Stomach (tissue), 9 donors: ENCODE measurements around the gene PRR22. TPM values are rescaled to one million over a fixed set of nuclear protein-coding genes. Genes with fewer than 3 reads are reported as not detected.

Experiments used
- DNase-seq, 2 donors: peaks; one replicate each; pipeline versions ENCODE4 v3.0.0 to v3.0.0-alpha.2; 2013 to 2019
- H3K27ac ChIP-seq, 5 donors: fragments of 200-600 bp in 4 of 5; sonication (generic) in 4 of 5; one replicate each; pipeline ENCODE4 v1.5.1; 2013 to 2019; ENCODE audit warnings: mild to moderate bottlenecking in 1 of 5, moderate library complexity in 1 of 5
- H3K27me3 ChIP-seq, 3 donors: fragments of 200-600 bp; sonication (generic); one replicate each; pipeline ENCODE4 v1.5.1; 2017 to 2019; ENCODE audit warnings: mixed run types in 1 of 3
- H3K36me3 ChIP-seq, 4 donors: fragments of 200-600 bp; sonication (generic); 1 replicate in 3 of 4; 2 replicates in 1 of 4; pipeline ENCODE4 v1.5.1; 2016 to 2019
- H3K4me1 ChIP-seq, 4 donors: fragments of 200-600 bp; sonication (generic); one replicate each; pipeline ENCODE4 v1.5.1; 2016 to 2019
- H3K4me3 ChIP-seq, 4 donors: fragments of 200-600 bp; sonication (generic) in 3 of 4; one replicate each; pipeline ENCODE4 v1.5.1; 2016 to 2019; ENCODE audit warnings: mild to moderate bottlenecking in 1 of 4
- H3K9me3 ChIP-seq, 4 donors: fragments of 200-600 bp; sonication (generic); one replicate each; pipeline ENCODE4 v1.5.1; 2016 to 2019
- EP300 ChIP-seq: sonication (generic); formaldehyde crosslinking; IDR thresholded peaks from one replicate; pipeline ENCODE4 v1.6.1; 2017; ENCODE audit warnings: antibody characterized with exemption
- POLR2A ChIP-seq, 4 donors: fragments of 450-650 bp; IDR thresholded peaks; one replicate each; pipeline ENCODE4 v1.6.1; 2016; ENCODE audit warnings: antibody characterized with exemption in 4 of 4, control low read depth in 2 of 4, mild to moderate bottlenecking in 1 of 4, moderate library complexity in 1 of 4
- POLR2AphosphoS5 ChIP-seq, 3 donors: sonication (generic); formaldehyde crosslinking; IDR thresholded peaks; one replicate each; pipeline ENCODE4 v1.6.1; 2016; ENCODE audit warnings: antibody characterized with exemption in 3 of 3
- WGBS, 5 donors: extraction: QIAGEN DNeasy Blood & Tissue Kit in 3 of 5; methylation state at CpG; one replicate each; pipeline versions ENCODE4 v1.1.5 to v1.1.7; 2013 to 2018; 5-methylcytosine and 5-hydroxymethylcytosine counted together
- intact Hi-C: fragments of 100-400 bp; cut with DNase I; formaldehyde crosslinking; loops from one replicate; pipeline ENCODE4 v1.15.1; 2023; ENCODE audit warnings: low total_unique reads
- polyA plus RNA-seq, 3 donors: library from polyadenylated mRNA; stranded (reverse); fragments of 200-250 nt; gene quantifications; one replicate each; pipeline ENCODE4 v1.2.3, GENCODE V29; 2013
- total RNA-seq, 5 donors: library from RNA; depleted of rRNA; stranded (reverse); fragments of >200 nt; gene quantifications; one replicate each; pipeline versions ENCODE4 v1.1.0 to v1.2.3, GENCODE V29; 2014 to 2016
- TF ChIP-seq, protein P1 (sequence below), 7 experiments: fragments of 450-650 bp in 4 of 7; fragments of 200-600 bp in 3 of 7; sonication (generic) in 3 of 7; IDR thresholded peaks; one replicate each; pipeline ENCODE4 v1.5.1; 2016 to 2019; ENCODE audit warnings: antibody characterized with exemption in 7 of 7, control low read depth in 2 of 7, mild to moderate bottlenecking in 1 of 7
- donor health status: healthy with polysubstance abuse.
- donor health status: Bipolar disorder and iron deficiency.
- donor health status: healthy.

The PRR22 gene
- total and polyA plus RNA-seq, 8 donors, result 0.73 to 12.1 (median 6.4) TPM; not detected in 1

GRCh38 chr19:5806905-5807304 lies 22.4 kb upstream of the PRR22 start:
- DNase-seq, result no peak
- H3K27me3 ChIP-seq, result peaks cover 0 to 38% (median 17%) of the 10 kb centered on the region in 3 donors
- WGBS, 5 donors, result 93 to 96% (median 94%) methylated on average over 5 of the region's 5 CpGs
- H3K4me3 ChIP-seq, result no peak overlapping the region
- peaks cover 0 to 4% (median 0%) of the 10 kb centered on the region in 4 donors for H3K36me3 ChIP-seq
- peak overlapping the region in 2 of 5 donors; percentile 69 to 88 for H3K27ac ChIP-seq
- intact Hi-C loops, result loop anchor here (10.0 kb wide), 1 partner anchor 88 kb away; no protein-coding TSS in a partner anchor
- H3K4me1 ChIP-seq, result peaks cover 16 to 40% (median 37%) of the 10 kb centered on the region in 4 donors
- no peak for TF ChIP-seq POLR2AphosphoS5 (IDR thresholded peaks at IDR 0.05)
- no peak for TF ChIP-seq POLR2A (IDR thresholded peaks at IDR 0.05)
- TF ChIP-seq, protein P1, sequence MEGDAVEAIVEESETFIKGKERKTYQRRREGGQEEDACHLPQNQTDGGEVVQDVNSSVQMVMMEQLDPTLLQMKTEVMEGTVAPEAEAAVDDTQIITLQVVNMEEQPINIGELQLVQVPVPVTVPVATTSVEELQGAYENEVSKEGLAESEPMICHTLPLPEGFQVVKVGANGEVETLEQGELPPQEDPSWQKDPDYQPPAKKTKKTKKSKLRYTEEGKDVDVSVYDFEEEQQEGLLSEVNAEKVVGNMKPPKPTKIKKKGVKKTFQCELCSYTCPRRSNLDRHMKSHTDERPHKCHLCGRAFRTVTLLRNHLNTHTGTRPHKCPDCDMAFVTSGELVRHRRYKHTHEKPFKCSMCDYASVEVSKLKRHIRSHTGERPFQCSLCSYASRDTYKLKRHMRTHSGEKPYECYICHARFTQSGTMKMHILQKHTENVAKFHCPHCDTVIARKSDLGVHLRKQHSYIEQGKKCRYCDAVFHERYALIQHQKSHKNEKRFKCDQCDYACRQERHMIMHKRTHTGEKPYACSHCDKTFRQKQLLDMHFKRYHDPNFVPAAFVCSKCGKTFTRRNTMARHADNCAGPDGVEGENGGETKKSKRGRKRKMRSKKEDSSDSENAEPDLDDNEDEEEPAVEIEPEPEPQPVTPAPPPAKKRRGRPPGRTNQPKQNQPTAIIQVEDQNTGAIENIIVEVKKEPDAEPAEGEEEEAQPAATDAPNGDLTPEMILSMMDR (IDR thresholded peaks at IDR 0.05), result no peak
- TF ChIP-seq EP300, result no peak
- no peaks in the 10 kb centered on the region for H3K9me3 ChIP-seq

- Histone ChIP-seq H3K9me3 (no peaks in the 10 kb centered on the region), H3K27ac (peak overlapping the region in 3 of 5 donors; percentile 69 to 88 (median 77)), H3K4me3 (peak overlapping the region; percentile 44 to 63 (median 58)), H3K36me3 (peaks cover 0 to 4% (median 0%) of the 10 kb centered on the region in 4 donors), H3K27me3 (peaks cover 0 to 46% (median 20%) of the 10 kb centered on the region in 3 donors), H3K4me1 (peaks cover 21 to 47% (median 45%) of the 10 kb centered on the region in 4 donors)
- intact Hi-C loops, result loop anchor here (10.0 kb wide), 1 partner anchor 89 kb away; no protein-coding TSS in a partner anchor
- no peak for DNase-seq
- TF ChIP-seq POLR2A (IDR thresholded peaks at IDR 0.05), result no peak
- TF ChIP-seq POLR2AphosphoS5 (IDR thresholded peaks at IDR 0.05), result no peak
- TF ChIP-seq EP300, result no peak
- TF ChIP-seq, protein P1 (IDR thresholded peaks at IDR 0.05), result no peak
- WGBS, 5 donors, result 34 to 40% (median 36%) methylated on average over 6 of the region's 6 CpGs
These were observed 21.6 kb upstream of the PRR22 start for GRCh38 chr19:5806133-5806489.

- Histone ChIP-seq H3K4me3 (peak overlapping the region; percentile 44 to 63 (median 58)), H3K27ac (peak overlapping the region; percentile 69 to 88 (median 77)), H3K27me3 (peaks cover 0 to 51% (median 20%) of the 10 kb centered on the region in 3 donors), H3K36me3 (peaks cover 0 to 4% (median 0%) of the 10 kb centered on the region in 4 donors), H3K9me3 (no peaks in the 10 kb centered on the region), H3K4me1 (peaks cover 26 to 53% (median 50%) of the 10 kb centered on the region in 4 donors)
- DNase-seq, result peak; percentile 88 to 92
- intact Hi-C loops, result loop anchor here (10.0 kb wide), 1 partner anchor 89 kb away; no protein-coding TSS in a partner anchor
- TF ChIP-seq POLR2AphosphoS5 (IDR thresholded peaks at IDR 0.05) (peak; percentile 16 to 74 (median 60)), EP300 (peak; percentile 58), POLR2A (IDR thresholded peaks at IDR 0.05) (no peak)
- TF ChIP-seq, protein P1 (IDR thresholded peaks at IDR 0.05), result peak in 5 of 7 experiments; percentile 72 to 82 (median 80)
- 1 to 2% (median 2%) methylated on average over 18 to 46 of the region's 46 CpGs for WGBS, 5 donors
These were observed 21.1 kb upstream of the PRR22 start for GRCh38 chr19:5805462-5806132.

GRCh38 chr19:5804516-5805461 lies 20.2 kb upstream of the PRR22 start, which contains the start of gene NRTN:
Gene NRTN (plus strand): TSS chr19:5805067. CDS start chr19:5824166, 19,099 bp downstream.
- peak within 1 kb of the TSS; percentile 44 to 63 (median 58) for H3K4me3 ChIP-seq
- H3K27ac ChIP-seq, result peak within 1 kb of the TSS; percentile 69 to 88 (median 77)
- intact Hi-C loops, result loop anchor here (10.0 kb wide), 1 partner anchor 90 kb away; no protein-coding TSS in a partner anchor

More at GRCh38 chr19:5804516-5805461, 20.2 kb upstream of the PRR22 start, which contains the start of gene NRTN:
- Histone ChIP-seq H3K27me3 (peaks cover 0 to 59% (median 24%) of the 10 kb centered on the region in 3 donors), H3K9me3 (no peaks in the 10 kb centered on the region), H3K4me1 (peaks cover 34 to 61% (median 58%) of the 10 kb centered on the region in 4 donors), H3K36me3 (peaks cover 0 to 4% (median 0%) of the 10 kb centered on the region in 4 donors)
- TF ChIP-seq POLR2A (IDR thresholded peaks at IDR 0.05) (no peak), POLR2AphosphoS5 (IDR thresholded peaks at IDR 0.05) (no peak), EP300 (no peak)
- TF ChIP-seq, protein P1 (IDR thresholded peaks at IDR 0.05), result no peak
- 1 to 4% (median 2%) methylated on average over 28 to 104 of the region's 107 CpGs for WGBS, 5 donors
- peak; percentile 69 to 75 for DNase-seq
